Measurements from ENCODE around the gene SEPTIN5. TPM values are rescaled to one million over a fixed set of nuclear protein-coding genes. Genes with fewer than 3 reads are reported as not detected.

The SEPTIN5 gene
- total and polyA plus RNA-seq, 9 of the 15 experiments (the other 6 are each of a cell fraction or from before 2014, with no cell fraction given): 0.03 to 195 (median 119) TPM

DNA sequence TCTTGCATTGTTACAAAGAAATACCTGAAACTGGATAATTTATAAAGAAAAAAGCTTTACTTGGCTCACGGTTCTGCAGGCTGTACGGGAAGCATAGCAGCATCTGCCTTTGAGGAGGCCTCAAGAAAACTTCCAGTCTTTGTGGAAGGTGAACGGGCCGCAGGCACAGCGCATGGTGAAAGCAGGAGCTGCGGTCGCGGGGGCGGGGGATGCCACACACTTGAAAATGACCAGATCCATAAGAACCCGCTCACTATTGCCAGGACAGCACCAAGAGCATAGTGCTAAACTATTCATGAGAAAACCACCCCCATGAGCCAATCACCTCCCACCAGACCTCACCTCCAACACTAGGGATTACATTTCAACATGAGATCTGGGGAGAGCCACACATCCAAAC is 45.6 kb upstream of the SEPTIN5 start (continued):
- TF ChIP-seq ZNF639 (CRISPR knock-in tag; conservative IDR thresholded peaks at IDR 0.05 in 1 of 2, IDR thresholded peaks at IDR 0.05 in 1 of 2) (no peak), SMARCA5 (IDR thresholded peaks at IDR 0.05) (no peak), PML (IDR thresholded peaks at IDR 0.05; ENCODE audit: low read length) (no peak), EGR1 (conservative IDR thresholded peaks at IDR 0.05) (peak; percentile 60), CBX5 (IDR thresholded peaks at IDR 0.05; ENCODE audit: borderline replicate concordance, low read depth) (no peak), CSDE1 (IDR thresholded peaks at IDR 0.05) (no peak), PCBP1 (IDR thresholded peaks at IDR 0.05; ENCODE audit: low read depth, low read length, poor library complexity, severe bottlenecking) (no peak), BRCA1 (IDR thresholded peaks at IDR 0.05) (no peak), BRCA1 (CRISPR knock-in tag; IDR thresholded peaks at IDR 0.05) (no peak), ZNF395 (CRISPR knock-in tag; IDR thresholded peaks at IDR 0.05) (no peak), ILK (tag; IDR thresholded peaks at IDR 0.05; ENCODE audit: borderline replicate concordance, low read depth) (no peak), CEBPB (tag; IDR thresholded peaks at IDR 0.05) (no peak)
